Fibroblast of lung (primary cell): ENCODE results near the gene ZBTB16. TPM values are rescaled to one million over a fixed set of nuclear protein-coding genes. Genes with fewer than 3 reads are reported as not detected.

Experiments used
- DNase-seq, 2 donors: peaks; one replicate each; pipeline versions ENCODE4 v3.0.0 to v3.0.0-alpha.2; 2010; ENCODE audit warnings: low read depth in 2 of 2
- H2AFZ ChIP-seq: 2 replicates; pipeline ENCODE4 v1.5.1; 2012; ENCODE audit warnings: low read length, control low read depth, inconsistent platforms
- H3K27ac ChIP-seq: 2 replicates; pipeline ENCODE4 v1.5.1; 2011; ENCODE audit warnings: low read length, control low read depth; ENCODE audit not compliant: insufficient read depth
- H3K27me3 ChIP-seq: 2 replicates; pipeline ENCODE4 v1.5.1; 2011; ENCODE audit warnings: mild to moderate bottlenecking, low read length; ENCODE audit not compliant: control insufficient read depth, insufficient read depth
- H3K36me3 ChIP-seq: 2 replicates; pipeline ENCODE4 v1.5.1; 2011; ENCODE audit warnings: low read length; ENCODE audit not compliant: control insufficient read depth, insufficient read depth
- H3K4me1 ChIP-seq: 2 replicates; pipeline ENCODE4 v1.5.1; 2011; ENCODE audit warnings: low read length; ENCODE audit not compliant: control insufficient read depth, insufficient read depth; ENCODE audit errors: extremely low read depth
- H3K4me2 ChIP-seq: 2 replicates; pipeline ENCODE4 v1.5.1; 2011; ENCODE audit warnings: low read length, control low read depth; ENCODE audit not compliant: insufficient read depth; ENCODE audit errors: extremely low read depth
- H3K4me3 ChIP-seq, 4 experiments: fragments of 200-600 bp in 1 of 4; sonication (generic) in 1 of 4; replicated peaks in 1 of 4; 2 replicates each; pipeline ENCODE4 v1.5.1; 2011 to 2016; ENCODE audit warnings: low read length in 4 of 4, low read depth in 3 of 4, mild to moderate bottlenecking in 3 of 4, control low read depth in 2 of 4, inconsistent platforms in 1 of 4, mixed read lengths in 1 of 4; ENCODE audit not compliant: insufficient read depth in 1 of 4; ENCODE audit errors: control extremely low read depth in 1 of 4
- H3K79me2 ChIP-seq: 2 replicates; pipeline ENCODE4 v1.5.1; 2012; ENCODE audit warnings: mild to moderate bottlenecking, low read length, inconsistent platforms; ENCODE audit not compliant: control insufficient read depth, insufficient read depth
- H3K9ac ChIP-seq: 2 replicates; pipeline ENCODE4 v1.5.1; 2011; ENCODE audit warnings: mild to moderate bottlenecking, low read length, control low read depth; ENCODE audit not compliant: insufficient read depth
- H3K9me3 ChIP-seq: 2 replicates; pipeline ENCODE4 v1.5.1; 2012; ENCODE audit warnings: low read depth, low read length; ENCODE audit not compliant: control insufficient read depth, insufficient read depth
- H4K20me1 ChIP-seq: 2 replicates; pipeline ENCODE4 v1.5.1; 2011; ENCODE audit warnings: low read length; ENCODE audit not compliant: control insufficient read depth, insufficient read depth; ENCODE audit errors: extremely low read depth
- EZH2 ChIP-seq: IDR thresholded peaks from 2 replicates; pipeline ENCODE4 v1.5.1; 2012; ENCODE audit warnings: low read length, control low read depth, mild to moderate bottlenecking; ENCODE audit errors: missing control alignments
- polyA plus RNA-seq, 2 donors: library from polyadenylated mRNA; depleted of rRNA in 1 of 2; stranded (reverse) in 1 of 2; unstranded in 1 of 2; fragments of >200 nt; gene quantifications; 2 replicates each; pipeline ENCODE4 v1.2.1, GENCODE V29; 2011 to 2012; ENCODE audit warnings: missing spikeins in 1 of 2
- total RNA-seq: library from RNA; depleted of rRNA; stranded (reverse); fragments of >200 nt; gene quantifications from 2 replicates; pipeline ENCODE4 v1.2.1, GENCODE V29; 2014
- TF ChIP-seq, protein P1 (sequence below), 2 donors: IDR thresholded peaks in 1 of 2; conservative IDR thresholded peaks in 1 of 2; 1 replicate in 1 of 2; 2 replicates in 1 of 2; pipeline ENCODE4 v1.5.1; 2011 to 2012; ENCODE audit warnings: low read length in 2 of 2, control low read depth in 1 of 2, inconsistent platforms in 1 of 2, low read depth in 1 of 2, mild to moderate bottlenecking in 1 of 2

Gene ZBTB16
- total and polyA plus RNA-seq, 2 donors (not counting 1 experiment from before 2014, with no cell fraction given): not detected

GRCh38 chr11:114054806-114055205, 4.7 kb upstream of the ZBTB16 start:
- Histone ChIP-seq H3K36me3 (no peaks in the 10 kb centered on the region), H4K20me1 (no peaks in the 10 kb centered on the region), H3K9me3 (no peaks in the 10 kb centered on the region), H3K9ac (no peak overlapping the region), H3K79me2 (no peaks in the 10 kb centered on the region), H3K27me3 (peaks cover 15% of the 10 kb centered on the region), H2AFZ (no peak overlapping the region), H3K4me3 (no peak overlapping the region), H3K4me2 (no peak overlapping the region), H3K27ac (no peak overlapping the region), H3K4me1 (no peaks in the 10 kb centered on the region)
- no peak for DNase-seq
- TF ChIP-seq, protein P1, sequence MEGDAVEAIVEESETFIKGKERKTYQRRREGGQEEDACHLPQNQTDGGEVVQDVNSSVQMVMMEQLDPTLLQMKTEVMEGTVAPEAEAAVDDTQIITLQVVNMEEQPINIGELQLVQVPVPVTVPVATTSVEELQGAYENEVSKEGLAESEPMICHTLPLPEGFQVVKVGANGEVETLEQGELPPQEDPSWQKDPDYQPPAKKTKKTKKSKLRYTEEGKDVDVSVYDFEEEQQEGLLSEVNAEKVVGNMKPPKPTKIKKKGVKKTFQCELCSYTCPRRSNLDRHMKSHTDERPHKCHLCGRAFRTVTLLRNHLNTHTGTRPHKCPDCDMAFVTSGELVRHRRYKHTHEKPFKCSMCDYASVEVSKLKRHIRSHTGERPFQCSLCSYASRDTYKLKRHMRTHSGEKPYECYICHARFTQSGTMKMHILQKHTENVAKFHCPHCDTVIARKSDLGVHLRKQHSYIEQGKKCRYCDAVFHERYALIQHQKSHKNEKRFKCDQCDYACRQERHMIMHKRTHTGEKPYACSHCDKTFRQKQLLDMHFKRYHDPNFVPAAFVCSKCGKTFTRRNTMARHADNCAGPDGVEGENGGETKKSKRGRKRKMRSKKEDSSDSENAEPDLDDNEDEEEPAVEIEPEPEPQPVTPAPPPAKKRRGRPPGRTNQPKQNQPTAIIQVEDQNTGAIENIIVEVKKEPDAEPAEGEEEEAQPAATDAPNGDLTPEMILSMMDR (conservative IDR thresholded peaks at IDR 0.05 in 1 of 2, IDR thresholded peaks at IDR 0.05 in 1 of 2; ENCODE audit: low read depth in 1 of 2, low read length in 2 of 2): no peak
- TF ChIP-seq EZH2: no peak

GRCh38 chr11:114056409-114056808, 3.1 kb upstream of the ZBTB16 start:
- Histone ChIP-seq H3K4me2 (no peak overlapping the region), H3K36me3 (no peaks in the 10 kb centered on the region), H3K27ac (no peak overlapping the region), H3K79me2 (no peaks in the 10 kb centered on the region), H3K4me3 (no peak overlapping the region), H3K9me3 (no peaks in the 10 kb centered on the region), H3K27me3 (peaks cover 22% of the 10 kb centered on the region), H4K20me1 (no peaks in the 10 kb centered on the region), H2AFZ (no peak overlapping the region), H3K4me1 (no peaks in the 10 kb centered on the region), H3K9ac (no peak overlapping the region)
- no peak for TF ChIP-seq EZH2
- TF ChIP-seq, protein P1 (conservative IDR thresholded peaks at IDR 0.05 in 1 of 2, IDR thresholded peaks at IDR 0.05 in 1 of 2; ENCODE audit: low read depth in 1 of 2, low read length in 2 of 2): no peak
- no peak for DNase-seq

GRCh38 chr11:114057147-114057546, 2.4 kb upstream of the ZBTB16 start:
- Histone ChIP-seq H3K27ac (no peak overlapping the region), H3K27me3 (peaks cover 27% of the 10 kb centered on the region), H3K79me2 (no peaks in the 10 kb centered on the region), H3K4me1 (no peaks in the 10 kb centered on the region), H3K4me3 (no peak overlapping the region), H4K20me1 (no peaks in the 10 kb centered on the region), H3K36me3 (no peaks in the 10 kb centered on the region), H3K9ac (no peak overlapping the region), H2AFZ (no peak overlapping the region), H3K9me3 (no peaks in the 10 kb centered on the region), H3K4me2 (no peak overlapping the region)
- no peak for DNase-seq
- TF ChIP-seq EZH2: no peak
- TF ChIP-seq, protein P1 (conservative IDR thresholded peaks at IDR 0.05 in 1 of 2, IDR thresholded peaks at IDR 0.05 in 1 of 2; ENCODE audit: low read depth in 1 of 2, low read length in 2 of 2): no peak
